Heart right ventricle (tissue), 16 donors: ENCODE measurements around the gene MGAT5. TPM values are rescaled to one million over a fixed set of nuclear protein-coding genes. Genes with fewer than 3 reads are reported as not detected.
A peak's percentile ranks its signal among the peaks of the same experiment; 100 is the strongest.

ENCODE experiments used
- ATAC-seq, 8 donors: fragments of 200-7000 bp; cut with Tn5 transposase; one replicate each; pipeline ENCODE4 v1.9.1; 2020; ENCODE audit warnings: mild to moderate bottlenecking in 8 of 8, moderate library complexity in 8 of 8, moderate number of reproducible peaks in 1 of 8
- DNase-seq, 2 donors: peaks; one replicate each; pipeline ENCODE4 v3.0.0-alpha.2; 2020
- H3K27ac ChIP-seq, 10 donors: fragments of 200-600 bp; sonication (generic) in 2 of 10; one replicate each; pipeline versions ENCODE4 v1.5.0 to v1.8.0; 2020 to 2022; ENCODE audit warnings: mild to moderate bottlenecking in 3 of 10
- H3K27me3 ChIP-seq, 7 donors: fragments of 200-600 bp; one replicate each; pipeline ENCODE4 v1.8.0; 2021 to 2022; ENCODE audit warnings: mild to moderate bottlenecking in 2 of 7
- H3K36me3 ChIP-seq, 9 donors: fragments of 200-600 bp; sonication (generic) in 1 of 9; one replicate each; pipeline versions ENCODE4 v1.5.0 to v1.8.0; 2020 to 2022; ENCODE audit warnings: mild to moderate bottlenecking in 2 of 9
- H3K4me1 ChIP-seq, 9 donors: fragments of 200-600 bp; sonication (generic) in 1 of 9; one replicate each; pipeline versions ENCODE4 v1.5.0 to v1.8.0; 2020 to 2022; ENCODE audit warnings: mild to moderate bottlenecking in 4 of 9
- H3K4me3 ChIP-seq, 10 donors: fragments of 200-600 bp; sonication (generic) in 2 of 10; one replicate each; pipeline versions ENCODE4 v1.5.0 to v1.8.0; 2020 to 2022; ENCODE audit warnings: mild to moderate bottlenecking in 7 of 10, moderate library complexity in 2 of 10
- H3K9me3 ChIP-seq, 11 donors: fragments of 200-600 bp in 10 of 11; sonication (generic) in 2 of 11; one replicate each; pipeline versions ENCODE4 v1.5.0 to v1.8.0; 2013 to 2022; ENCODE audit warnings: mild to moderate bottlenecking in 2 of 11, control low read depth in 1 of 11, moderate library complexity in 1 of 11
- CTCF ChIP-seq, 9 donors: fragments of 200-600 bp; sonication (generic) in 2 of 9; IDR thresholded peaks; one replicate each; pipeline versions ENCODE4 v1.5.0 to v1.8.0; 2021 to 2022; ENCODE audit warnings: antibody characterized with exemption in 9 of 9, mild to moderate bottlenecking in 5 of 9, moderate library complexity in 1 of 9
- WGBS, 2 donors: extraction: QIAGEN DNeasy Blood & Tissue Kit; methylation state at CpG; one replicate each; pipeline ENCODE4 v1.1.7; 2013; ENCODE audit warnings: inconsistent platforms in 1 of 2; 5-methylcytosine and 5-hydroxymethylcytosine counted together
- intact Hi-C, 10 donors: fragments of 100-400 bp; cut with DNase I; formaldehyde crosslinking; loops; one replicate each; pipeline versions ENCODE4 v1.11.1 to v1.14.2; 2022
- polyA plus RNA-seq, 2 donors: library from polyadenylated mRNA; stranded (reverse); fragments of 200-250 nt; gene quantifications; one replicate each; pipeline ENCODE4 v1.2.3, GENCODE V29; 2013
- total RNA-seq, 10 donors: library from RNA; stranded (reverse); fragmentation: NEBNext Ultra II Directional in 3 of 10; extraction: Animal tissue kit (Norgen Biotek cat#: 25700) in 3 of 10; gene quantifications; one replicate each; pipeline versions ENCODE4 v1.2.1 to v1.2.4, GENCODE V29; 2021 to 2023
- donor health status: Arrhythmogenic right ventricular cardiomyopathy.
- donor health status: ischemic (EF 13 %, LVEDD 7.1; RV severe dilation, severe dysfunction).
- donor health status: healthy with polysubstance abuse.
- donor health status: DM: no; HTN: yes; CAD: no.
- donor health status: DM: no; HTN: no; CAD: no.
- donor health status: ischemic (EF 25% LVEDD 6.9; RV normal size, moderate dysfunction).
- donor health status: ischemic (EF 25% LVEDD 5.7; RV mildly dilated, moderate dysfunction).
- donor health status: healthy.
- donor health status: DM: yes; HTN: yes; CAD: no.
- donor health status: Ischemic cardiomyopathy.
- donor health status: ischemic (EF 35%, LVEDD 5.7; RV mildly dilated, moderate dysfunction).
- donor health status: nonischemic (EF 11% LVEDD 7.7; RV severe dilation, severe dysfunction).
- donor health status: DM: yes; HTN: yes; CAD: no.
- donor health status: PGD.
- donor health status: ischemic (EF 29% LVEDD 5.4; RV normal size, mild dysfunction).
- donor health status: nonischemic (EF 23%, LVEDD 6.1; RV moderate dilation, normal function).

MGAT5 gene
- total and polyA plus RNA-seq, 12 donors = 6.4 to 111 (median 92.2) TPM

- Histone ChIP-seq H3K9me3 (no peaks in the 10 kb centered on the region), H3K27ac (no peak overlapping the region), H3K4me1 (peaks cover 0 to 10% (median 0%) of the 10 kb centered on the region in 9 donors), H3K36me3 (peaks cover 0 to 82% (median 0%) of the 10 kb centered on the region in 9 donors), H3K27me3 (no peaks in the 10 kb centered on the region), H3K4me3 (no peak overlapping the region)
- ATAC-seq (no peak), DNase-seq (no peak)
- 98% methylated on average over 3 of the region's 3 CpGs for WGBS, 2 donors
- intact Hi-C loops = no loop called here
- TF ChIP-seq CTCF (IDR thresholded peaks at IDR 0.05) = no peak
Observed at GRCh38 chr2:134352844-134353243, 99.0 kb downstream of the MGAT5 start.

GRCh38 chr2:134354611-134355010 lies 100.7 kb downstream of the MGAT5 start:
- no peak for ATAC-seq
- no peak for DNase-seq
- Histone ChIP-seq H3K4me1 (peaks cover 0 to 13% (median 7%) of the 10 kb centered on the region in 9 donors), H3K27ac (no peak overlapping the region), H3K9me3 (no peaks in the 10 kb centered on the region), H3K27me3 (no peaks in the 10 kb centered on the region), H3K4me3 (no peak overlapping the region), H3K36me3 (peaks cover 0 to 78% (median 0%) of the 10 kb centered on the region in 9 donors)
- TF ChIP-seq CTCF (IDR thresholded peaks at IDR 0.05) = no peak
- 100% methylated on average over 3 of the region's 3 CpGs for WGBS, 2 donors
- intact Hi-C loops = no loop called here

- TF ChIP-seq CTCF (IDR thresholded peaks at IDR 0.05) = no peak
- WGBS, 2 donors = 77 to 94% methylated on average over 3 of the region's 3 CpGs
- no peaks in the 10 kb centered on the region for H3K27me3 ChIP-seq
- DNase-seq (no peak), ATAC-seq (no peak)
- H3K4me3 ChIP-seq = no peak overlapping the region
- intact Hi-C loops = no loop called here
- H3K4me1 ChIP-seq = peaks cover 10 to 45% (median 39%) of the 10 kb centered on the region in 9 donors
- H3K27ac ChIP-seq = no peak overlapping the region
- no peaks in the 10 kb centered on the region for H3K9me3 ChIP-seq
- H3K36me3 ChIP-seq = peaks cover 0 to 56% (median 5%) of the 10 kb centered on the region in 9 donors
Observed at GRCh38 chr2:134357814-134358213, 103.9 kb downstream of the MGAT5 start.

GRCh38 chr2:134359367-134360081 lies 105.7 kb downstream of the MGAT5 start:
- WGBS, 2 donors = 46 to 52% methylated on average over 10 of the region's 10 CpGs
- Histone ChIP-seq H3K9me3 (no peaks in the 10 kb centered on the region), H3K4me3 (no peak overlapping the region), H3K4me1 (peaks cover 10 to 53% (median 41%) of the 10 kb centered on the region in 9 donors), H3K36me3 (peaks cover 0 to 55% (median 7%) of the 10 kb centered on the region in 9 donors), H3K27ac (peak overlapping the region in 9 of 10 donors; percentile 11 to 87 (median 75)), H3K27me3 (no peaks in the 10 kb centered on the region)
- DNase-seq (no peak), ATAC-seq (peak in 3 of 8 donors; percentile 22 to 40 (median 24))
- intact Hi-C loops = loop anchor here in 1 of 10 donors (10.0 kb wide), 1 partner anchor 85 kb away; no protein-coding TSS in a partner anchor
- TF ChIP-seq CTCF (IDR thresholded peaks at IDR 0.05) = no peak
